Stimulated activated CD8-positive, alpha-beta memory T cell treated with anti-CD3 and anti-CD28 coated beads, Interleukin-7, amount 100 ng/mL, for 4 hours (primary cell): ENCODE measurements around the gene CDCA4.
"Not testable (repeated sequence)": the region's sequence is repeated elsewhere in the genome, so short reads cannot be mapped to it uniquely, and the experiment has no call there.

Experiments
- DNase-seq, 2 donors: peaks; one replicate each; pipeline ENCODE4 v3.0.0-alpha.2; 2020; ENCODE audit warnings: low read depth in 2 of 2

CDCA4 gene

DNA sequence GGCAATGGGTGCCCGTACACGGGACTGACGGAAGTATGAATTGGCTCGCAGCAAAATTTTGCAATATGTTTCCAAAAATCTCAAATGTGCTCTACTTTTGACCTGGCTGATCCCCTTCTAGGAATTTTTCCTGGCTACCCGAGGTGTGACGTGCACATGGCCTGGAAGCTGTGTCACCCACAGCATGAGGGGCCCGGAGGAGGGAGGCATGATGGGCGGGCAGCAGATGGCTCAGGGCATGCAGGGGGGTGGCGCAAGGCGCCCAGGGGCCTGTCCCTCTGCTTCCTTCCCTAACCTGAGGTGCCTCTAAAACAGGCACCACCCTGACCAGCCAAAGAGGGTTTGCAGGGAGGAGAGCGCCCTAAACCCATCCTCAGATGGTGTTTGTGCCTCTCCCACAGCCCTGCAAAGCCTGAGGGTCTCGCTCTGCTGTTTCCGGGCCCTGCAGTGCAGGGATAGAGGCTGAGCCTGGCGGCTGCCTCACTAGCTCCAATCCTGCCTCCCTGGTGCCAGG lies 37.7 kb upstream of the CDCA4 start:
- no peak for DNase-seq

DNA sequence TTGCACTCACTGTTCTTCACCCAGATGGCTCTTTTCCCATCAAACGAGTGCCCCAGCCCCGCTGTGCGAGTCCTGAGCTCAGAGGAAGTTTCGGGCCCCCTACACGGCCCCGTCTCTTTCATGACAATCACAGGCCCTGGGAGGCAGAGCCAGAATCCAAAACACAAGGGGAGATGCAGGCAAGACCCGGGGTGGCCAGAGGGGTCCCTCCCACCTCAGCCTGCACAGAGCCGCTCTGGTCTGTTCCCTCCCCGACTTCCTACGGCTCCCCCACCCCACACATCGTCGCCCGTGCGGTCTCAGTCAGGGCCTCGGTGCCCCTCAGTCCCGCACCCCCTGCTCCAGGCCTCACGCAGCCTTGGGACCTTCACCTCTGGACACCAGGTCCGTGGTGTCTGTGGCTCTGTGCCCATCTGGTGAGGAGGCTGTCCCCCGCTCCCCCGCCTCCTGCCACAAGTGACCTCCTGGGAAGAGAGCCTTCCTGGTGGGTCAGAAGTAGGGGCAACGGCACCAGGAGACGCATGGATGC lies 35.5 kb upstream of the CDCA4 start:
- no peak for DNase-seq

DNA sequence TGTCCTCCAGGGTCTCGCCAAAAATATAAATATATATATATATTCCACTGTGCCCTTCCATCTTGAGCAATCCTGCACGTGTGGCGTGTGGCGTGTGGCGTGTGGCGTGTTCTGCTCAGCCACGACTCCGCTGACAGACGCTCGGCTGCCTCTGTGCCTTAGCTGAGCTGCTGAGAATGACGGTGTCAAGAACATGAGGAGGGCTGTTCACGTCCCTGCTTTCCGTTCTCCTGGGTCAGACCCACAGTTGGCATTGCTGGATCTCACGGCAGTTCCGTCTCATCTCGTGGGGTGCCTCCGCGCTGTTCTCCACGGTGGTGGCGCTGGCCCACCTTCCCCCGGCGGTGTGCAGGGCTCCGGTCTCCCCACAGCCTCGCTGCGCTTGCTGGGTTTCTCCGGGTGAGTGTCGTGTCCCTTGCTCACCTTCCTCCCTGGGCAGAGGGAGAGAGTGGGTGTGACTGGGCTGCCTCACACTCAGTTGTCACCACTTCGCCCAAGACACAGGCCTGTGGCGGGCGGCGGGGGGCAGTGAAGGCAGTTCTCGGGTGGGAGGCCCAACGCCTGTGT lies 34.9 kb upstream of the CDCA4 start:
- no peak for DNase-seq

DNA sequence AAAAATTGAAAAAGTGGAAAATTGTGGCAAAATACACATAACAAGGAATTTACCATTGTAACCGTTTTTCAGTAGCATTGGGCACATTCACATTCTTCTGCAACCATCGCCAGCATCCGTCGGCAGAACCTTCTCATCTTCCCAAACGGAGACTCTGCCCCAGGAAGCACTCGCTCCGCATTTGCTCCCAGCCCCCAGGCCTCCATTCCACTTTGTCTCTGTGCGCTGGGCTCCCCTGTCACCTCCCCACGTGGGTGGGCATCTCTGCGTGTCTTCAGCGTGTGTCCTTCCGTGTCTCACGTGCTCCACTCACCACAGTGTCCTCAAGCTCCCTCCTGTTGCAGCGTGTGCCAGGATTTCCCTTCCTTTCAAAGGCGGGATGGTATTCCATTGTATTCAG lies 34.5 kb upstream of the CDCA4 start:
- DNase-seq, result no peak

DNA sequence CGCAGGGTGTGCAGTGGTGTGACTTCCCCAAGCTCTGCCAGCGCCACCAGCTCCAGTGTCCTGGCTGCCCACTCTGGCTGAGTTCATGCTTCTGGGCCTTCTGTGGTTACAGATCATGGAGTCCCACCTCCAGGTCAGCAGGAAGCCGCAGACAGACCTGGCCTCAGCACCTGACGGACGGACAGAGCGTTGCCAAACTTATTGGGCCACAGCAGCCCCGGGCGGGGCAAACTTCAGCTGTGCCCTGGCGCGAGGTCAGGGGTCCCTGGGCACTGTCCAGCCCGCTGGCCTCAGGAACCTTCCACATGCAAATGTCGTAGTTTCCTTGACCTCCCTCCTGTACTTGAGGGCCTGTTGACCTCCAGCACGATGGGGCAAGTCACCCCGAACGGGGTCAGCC lies 33.1 kb upstream of the CDCA4 start:
- DNase-seq, result no peak

DNA sequence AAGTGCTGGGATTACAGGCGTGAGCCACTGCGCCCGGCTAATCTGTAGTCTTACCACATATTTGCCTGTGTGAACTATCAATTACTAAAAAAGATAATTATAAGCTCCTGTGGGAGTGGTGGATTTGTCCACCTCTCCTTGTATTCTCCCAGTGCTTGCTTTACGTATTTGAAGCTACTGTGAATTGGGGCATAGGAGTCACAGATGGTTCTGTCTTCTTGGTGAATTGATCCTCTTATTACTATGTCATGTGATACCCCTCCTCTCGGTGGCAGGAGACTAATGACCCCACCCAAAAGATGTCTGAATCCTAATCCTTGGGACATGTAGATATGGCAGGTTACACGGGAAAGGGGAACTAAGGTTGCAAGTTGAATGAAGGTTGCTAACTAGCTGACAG lies 32.5 kb upstream of the CDCA4 start:
- no peak for DNase-seq

DNA sequence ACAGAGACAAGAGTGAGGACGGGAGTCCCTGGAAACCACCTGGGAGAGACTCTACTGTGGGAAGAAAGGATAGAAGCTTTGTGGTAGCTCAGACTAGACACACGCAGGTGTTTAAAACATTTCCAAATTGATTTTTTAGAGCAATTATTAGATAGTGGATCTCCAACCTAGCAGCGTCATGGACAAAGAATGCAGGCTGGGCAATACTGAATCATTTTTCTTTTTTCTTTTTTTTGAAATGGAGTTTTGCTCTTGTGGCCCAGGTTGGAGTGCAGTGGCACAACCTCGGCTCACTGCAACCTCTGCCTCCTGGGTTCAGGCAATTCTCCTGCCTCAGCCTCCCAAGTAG lies 31.2 kb upstream of the CDCA4 start:
- DNase-seq, result no peak

DNA sequence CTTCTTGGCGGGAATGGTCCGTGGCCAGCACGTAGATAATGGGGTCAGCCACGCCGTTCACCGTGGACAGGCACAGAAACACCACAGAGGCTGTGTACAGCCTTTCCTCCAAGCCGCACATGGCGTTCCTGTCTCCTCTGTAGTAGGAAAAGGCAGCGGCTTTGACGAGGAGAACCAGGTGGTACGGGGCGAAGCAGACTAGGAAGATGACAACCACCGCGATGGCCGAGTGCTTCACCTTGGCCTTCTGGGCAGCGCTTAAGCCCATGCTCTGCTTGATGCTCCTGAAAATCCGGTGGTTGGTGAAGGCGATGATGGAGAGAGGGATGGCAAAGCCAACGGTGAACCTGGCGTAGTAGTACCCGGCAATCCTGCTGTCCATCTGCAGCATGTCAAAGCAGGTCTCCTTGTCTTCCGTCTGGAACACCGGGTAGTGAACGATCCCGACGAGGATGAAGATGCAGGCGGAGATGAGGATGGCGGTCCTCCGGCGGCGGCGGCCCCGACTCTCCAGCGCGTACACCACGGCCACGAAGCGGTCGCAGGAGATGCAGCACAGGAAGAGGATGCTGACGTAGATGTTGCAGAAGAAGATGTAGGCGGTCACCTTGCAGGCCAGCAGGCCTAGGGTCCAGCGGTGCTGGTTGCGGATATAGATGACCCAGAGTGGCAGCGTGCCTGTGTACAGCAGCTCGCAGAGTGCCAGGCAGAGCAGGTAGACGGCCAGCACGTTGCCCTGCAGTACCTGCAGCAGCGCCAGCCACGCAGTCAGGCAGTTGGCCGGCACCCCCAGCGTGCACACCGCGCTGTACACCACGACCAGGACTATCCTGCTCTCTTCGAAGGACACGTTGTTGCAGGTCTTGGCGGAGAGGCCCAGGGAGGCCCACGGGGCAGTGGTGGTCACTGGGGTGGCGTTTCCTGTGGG lies 30.6 kb upstream of the CDCA4 start:
- DNase-seq, result no peak

DNA sequence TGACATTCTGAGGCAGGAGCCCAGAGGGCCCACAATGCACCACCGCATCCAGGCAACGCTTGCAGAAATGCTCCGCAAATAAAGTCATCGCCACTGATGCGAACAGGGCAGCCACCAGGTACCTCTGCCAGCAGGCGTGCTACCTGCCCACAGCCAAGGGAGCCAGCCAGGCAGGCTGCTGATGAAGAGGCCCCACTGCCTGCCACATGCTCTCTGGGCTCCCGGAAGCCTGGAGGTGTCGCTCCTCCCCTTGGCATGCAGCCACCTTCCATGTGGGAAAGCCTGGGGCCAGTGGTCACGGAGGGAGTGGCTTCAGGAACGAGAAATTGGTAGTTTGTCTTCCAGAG lies 29.6 kb upstream of the CDCA4 start:
- no peak for DNase-seq

DNA sequence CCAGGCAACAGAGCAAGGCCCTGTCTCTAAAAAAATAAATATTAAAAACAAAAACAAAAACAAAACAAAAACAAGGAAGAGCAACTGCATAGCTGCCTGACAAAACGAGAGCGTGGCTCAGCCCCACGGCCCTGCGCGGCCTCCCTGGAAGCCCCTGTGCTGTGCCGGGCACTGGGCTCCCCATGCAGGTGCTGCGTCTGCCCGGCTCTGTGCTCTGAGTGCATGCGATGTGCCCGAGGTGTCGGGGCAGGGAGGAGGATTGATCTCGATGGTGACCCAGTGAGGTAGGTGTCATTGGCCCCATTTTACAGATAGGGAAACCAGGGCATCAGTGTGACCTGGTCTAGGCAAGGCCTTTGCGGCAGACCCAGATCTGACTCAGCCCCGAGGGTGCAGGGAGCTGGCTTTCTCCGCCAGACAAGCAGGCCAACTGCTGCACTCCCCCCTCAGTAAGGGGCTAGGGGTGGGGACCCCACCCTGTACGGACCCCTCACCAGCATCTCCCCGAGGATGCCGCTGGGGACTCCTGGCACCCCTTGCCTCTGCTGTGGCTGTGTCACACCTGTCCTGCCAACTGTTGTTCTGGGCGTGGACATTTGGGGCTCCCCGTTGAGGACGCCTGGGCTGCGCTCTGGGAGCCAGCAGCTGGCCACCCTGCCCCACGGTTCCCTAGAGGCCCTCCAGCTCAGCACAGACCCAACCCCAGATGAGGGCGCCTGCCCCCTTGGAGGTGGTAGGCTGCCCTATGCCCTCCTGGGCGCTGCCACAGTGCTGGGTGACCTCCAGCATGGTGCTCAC lies 29.1 kb upstream of the CDCA4 start:
- no peak for DNase-seq

DNA sequence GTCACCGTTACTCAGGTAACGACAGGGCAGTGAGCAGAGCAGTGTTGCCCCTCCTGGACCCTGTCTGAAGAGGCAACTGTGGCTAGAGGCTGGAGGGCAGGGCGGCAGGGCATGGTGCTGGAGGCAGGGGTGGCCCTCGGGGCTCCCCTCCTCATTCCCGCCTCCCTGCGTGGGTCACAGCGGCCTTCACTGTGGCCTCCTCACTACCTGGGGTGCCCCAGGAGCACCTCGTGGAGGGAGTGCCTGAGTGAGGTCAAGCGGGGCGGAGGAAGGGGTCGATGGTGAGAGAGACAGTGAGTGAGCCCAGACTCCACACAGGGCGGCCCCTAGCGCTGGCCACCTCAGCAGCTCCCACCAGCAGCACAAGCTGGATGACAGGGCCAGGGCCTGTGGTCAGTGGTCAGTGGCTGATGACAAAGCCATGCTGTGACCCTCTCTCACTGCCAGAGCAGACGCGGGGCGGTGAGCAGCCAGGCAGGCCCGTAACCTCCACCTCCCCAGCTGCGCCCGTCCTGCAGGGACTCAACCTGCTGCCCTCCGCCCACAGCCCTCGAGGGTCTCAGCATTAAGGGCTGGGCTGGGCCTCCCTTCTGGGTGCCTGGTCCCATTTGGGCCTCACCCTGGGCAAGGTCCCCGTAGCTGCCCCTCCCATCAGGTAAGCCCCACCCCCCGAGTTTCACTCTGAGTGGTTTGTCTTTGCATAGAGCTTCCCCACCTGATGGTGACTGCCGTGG lies 26.6 kb upstream of the CDCA4 start:
- DNase-seq, result no peak

DNA sequence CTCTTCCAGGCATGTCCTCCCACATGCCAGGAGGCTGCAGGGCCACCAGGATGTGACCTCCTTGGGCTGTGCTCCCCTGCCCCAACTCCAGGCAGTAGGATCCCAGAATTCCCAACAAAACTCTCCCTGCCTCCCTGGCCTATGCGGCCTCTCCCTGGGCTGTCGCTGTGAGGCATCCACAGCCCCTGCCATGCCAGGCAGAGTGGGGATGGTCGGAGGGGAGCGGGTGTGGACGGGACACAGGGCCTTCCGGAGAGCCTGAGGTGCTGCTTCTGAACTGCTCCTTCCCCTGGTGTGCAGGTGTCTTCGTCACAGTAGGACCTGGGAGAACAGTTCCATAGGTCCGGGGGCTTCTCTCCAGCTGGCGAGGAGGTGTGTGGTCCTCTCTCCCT lies 26.0 kb upstream of the CDCA4 start:
- DNase-seq, result no peak

DNA sequence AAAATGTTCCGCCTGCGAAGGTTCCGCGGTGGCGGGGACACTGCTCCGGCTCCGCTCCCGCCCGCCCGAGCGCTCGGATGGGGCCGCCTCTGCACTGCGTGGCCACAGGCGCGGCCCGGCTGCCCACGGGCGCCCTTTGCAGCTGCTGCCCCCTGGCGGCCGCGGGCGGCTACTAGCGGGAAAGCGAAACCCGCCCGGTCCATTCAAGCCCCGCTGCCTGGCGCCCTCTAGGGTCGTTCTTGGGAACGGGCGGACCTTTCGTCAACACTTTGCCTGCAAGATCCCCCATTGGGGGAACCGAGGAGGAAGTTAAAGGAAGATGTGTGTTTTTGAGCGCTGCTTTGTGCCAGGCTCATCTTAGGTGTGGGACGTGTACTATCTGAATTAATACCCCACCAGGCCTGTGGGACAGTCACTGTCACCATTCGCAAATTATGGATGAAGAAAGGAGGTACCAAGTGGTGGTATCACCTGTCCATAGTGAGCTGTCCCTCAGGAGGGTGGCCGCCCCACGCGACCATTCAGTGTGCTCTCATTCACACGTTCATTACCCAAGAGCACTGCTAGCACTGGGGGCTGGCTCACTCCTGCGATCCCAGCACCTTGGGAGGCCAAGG lies 24.9 kb upstream of the CDCA4 start:
- DNase-seq, result peak; percentile 82 to 84

DNA sequence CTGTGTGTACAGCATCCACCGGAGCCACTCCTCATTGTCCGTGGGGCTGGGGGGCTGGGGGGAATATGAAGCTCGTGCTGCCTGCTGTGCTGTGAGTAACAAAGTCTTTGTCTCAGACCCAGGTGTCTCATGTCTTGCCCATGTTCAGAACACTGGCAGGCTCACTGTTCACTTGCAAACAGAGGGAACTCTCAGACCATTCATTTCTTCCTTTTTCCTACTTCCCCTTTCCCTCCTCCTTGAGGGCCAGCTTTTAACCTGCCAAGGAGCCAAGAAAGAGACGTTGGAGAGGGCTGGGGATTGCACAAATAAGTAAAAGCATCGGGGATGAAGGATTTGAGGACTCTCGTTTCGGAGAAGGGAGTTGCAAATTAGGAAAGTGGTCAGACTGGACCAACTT lies 22.8 kb upstream of the CDCA4 start:
- no peak for DNase-seq

DNA sequence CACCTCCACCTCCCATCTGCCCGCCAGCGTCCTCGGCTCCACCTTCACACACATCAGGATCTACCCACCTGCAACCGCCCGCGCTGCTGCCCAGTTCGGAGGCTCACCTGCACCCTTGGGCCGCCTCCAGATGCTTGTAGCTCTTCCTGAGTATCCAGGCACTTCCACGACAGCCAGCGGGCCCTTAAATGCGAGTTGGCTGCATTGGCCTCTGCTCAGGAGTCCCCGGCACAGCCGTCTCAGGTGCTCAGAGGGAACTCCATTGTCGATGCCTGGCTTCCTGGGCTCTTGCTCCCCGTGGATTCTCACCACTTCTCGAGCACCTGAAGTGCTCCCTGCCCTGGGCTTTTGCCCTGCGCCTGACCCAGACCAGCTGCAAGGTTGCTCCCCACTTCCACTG lies 21.9 kb upstream of the CDCA4 start:
- DNase-seq, result no peak

DNA sequence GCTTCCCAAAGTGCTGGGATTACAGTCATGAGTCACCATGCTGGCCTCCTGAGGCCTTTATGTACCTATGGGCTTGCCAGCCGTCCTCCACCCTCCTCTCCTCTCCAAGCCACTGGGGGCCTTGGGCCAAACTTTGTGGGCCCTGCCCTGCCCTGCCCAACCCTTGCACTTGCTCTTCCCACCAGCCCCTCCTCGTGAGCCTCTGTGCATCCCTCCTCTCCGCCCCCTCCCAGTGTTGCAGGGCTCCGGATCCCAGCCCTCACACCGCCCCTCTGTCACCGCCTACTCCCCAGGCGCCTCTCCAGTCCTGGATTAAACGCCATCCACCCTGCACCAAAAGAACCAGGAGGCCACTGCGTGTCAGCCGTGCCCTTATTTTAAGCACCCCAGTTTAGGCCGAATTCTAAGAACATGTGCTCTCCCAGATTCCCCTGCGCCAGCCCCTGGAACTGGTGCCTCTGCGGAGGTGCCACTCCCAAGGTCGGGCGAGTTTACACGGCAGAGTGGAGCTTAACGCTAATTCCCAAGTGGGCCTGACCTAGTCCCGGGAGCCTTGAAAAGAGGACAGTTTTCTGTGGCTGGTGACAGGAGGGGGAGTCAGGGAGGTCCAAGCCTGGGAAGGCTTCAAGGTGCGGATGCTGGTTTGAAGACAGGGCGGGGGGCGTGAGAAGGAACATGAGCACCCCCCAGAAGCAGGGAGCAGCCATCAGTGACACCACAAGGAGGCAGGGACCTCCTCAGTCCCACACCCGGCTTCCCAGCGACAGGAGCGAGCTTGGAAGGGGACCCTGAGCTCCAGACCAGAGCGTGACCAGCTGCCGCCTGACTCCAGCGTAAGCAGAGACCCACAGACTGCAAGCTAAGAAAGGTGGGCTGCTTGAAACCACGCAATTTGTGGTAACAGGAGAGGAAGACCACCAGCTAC lies 21.2 kb upstream of the CDCA4 start:
- DNase-seq, result no peak

DNA sequence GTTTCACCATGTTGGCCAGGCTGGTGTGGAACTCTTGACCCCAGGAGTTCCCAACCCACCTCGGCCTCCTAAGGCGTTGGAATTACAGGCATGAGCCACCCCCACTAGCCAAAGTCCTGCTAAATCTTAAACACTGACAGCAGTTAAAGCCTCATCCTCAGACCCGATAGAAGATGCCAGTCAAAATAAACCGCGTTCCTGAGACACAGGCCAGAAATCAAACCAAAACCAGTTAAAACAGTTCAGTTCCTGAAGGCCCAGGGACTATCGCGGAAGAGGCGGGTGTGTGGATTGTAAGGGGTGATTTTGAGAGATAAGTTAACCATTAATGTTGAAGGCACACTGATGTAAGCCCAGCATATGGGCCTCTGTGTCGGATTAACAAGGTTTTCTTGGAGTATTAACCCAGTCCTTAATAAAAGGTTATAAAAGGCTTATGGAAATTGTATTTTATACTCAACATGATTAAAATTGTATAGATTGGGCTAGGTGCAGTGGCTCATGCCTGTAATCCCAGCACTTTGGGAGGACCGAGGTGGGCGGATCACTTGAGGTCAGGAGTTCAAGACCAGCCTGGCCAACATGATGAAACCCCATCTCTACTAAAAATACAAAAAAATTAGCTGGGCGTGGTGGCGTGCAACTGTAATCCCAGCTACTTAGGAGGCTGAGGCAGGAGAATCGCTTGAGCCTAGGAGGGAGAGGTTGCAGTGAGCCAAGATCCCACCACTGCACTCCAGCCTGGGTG lies 18.7 kb upstream of the CDCA4 start:
- DNase-seq, result no peak

DNA sequence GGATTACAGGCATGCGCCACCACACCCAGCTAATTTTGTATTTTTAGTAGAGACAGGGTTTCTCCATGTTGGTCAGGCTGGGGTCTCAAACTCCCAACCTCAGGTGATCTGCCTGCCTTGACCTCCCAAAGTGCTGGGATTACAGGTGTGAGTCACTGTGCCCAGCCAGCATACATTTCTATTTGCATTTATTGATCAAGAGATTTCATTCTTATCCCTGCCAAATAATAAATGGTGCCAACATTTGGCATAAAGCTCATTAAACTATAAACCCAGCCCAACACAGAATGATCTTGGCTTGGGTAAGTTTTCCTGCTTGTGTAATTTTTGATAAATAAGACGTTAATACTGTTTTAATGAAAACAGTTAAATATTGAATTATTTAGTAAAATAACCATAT lies 14.7 kb upstream of the CDCA4 start:
- DNase-seq, result not testable (repeated sequence)

DNA sequence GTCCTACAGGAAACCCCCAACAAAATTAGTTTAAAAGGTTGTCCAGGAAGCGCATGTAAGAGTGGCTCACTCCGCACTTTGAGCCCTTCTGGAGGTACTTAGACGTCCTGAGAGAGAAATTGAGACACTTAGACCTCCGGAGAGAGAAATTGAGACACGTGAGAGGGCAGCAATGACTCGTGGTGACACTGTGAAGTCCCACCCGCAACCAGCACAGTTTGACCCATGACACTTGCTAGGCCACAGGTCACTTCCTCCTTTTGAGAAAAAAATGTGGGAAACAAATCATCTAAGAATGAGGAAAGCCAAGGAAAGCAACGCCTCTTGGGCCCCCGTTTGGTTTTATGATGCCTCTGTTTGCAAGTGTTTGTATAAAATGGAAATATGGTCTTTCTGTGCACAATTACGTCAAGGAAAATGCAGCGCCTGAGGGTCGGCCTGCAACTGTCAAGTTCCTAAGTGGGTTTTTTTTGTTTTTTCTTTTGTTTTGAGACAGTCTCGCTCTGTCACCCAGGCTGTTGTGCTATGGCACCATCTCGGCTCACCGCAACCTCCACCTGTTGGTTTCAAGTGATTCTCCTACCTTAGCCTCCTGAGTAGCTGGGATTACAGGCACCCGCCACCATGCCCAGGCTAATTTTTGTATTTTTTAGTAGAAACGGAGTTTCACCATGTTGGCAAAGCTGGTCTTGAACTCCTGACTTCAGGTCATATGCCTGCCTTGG lies 13.6 kb upstream of the CDCA4 start:
- no peak for DNase-seq
